ENCODE measurements around the gene BTBD9.
A peak's percentile ranks its signal among the peaks of the same experiment; 100 is the strongest.
"Not testable (repeated sequence)": the region's sequence is repeated elsewhere in the genome, so short reads cannot be mapped to it uniquely, and the experiment has no call there.

The BTBD9 gene

GRCh38 chr6:38649744-38650143 lies 10.0 kb upstream of the BTBD9 start:
- no peak for DNase-seq (ENCODE audit: low read depth in 2 of 3, low spot score in 2 of 3)

DNA sequence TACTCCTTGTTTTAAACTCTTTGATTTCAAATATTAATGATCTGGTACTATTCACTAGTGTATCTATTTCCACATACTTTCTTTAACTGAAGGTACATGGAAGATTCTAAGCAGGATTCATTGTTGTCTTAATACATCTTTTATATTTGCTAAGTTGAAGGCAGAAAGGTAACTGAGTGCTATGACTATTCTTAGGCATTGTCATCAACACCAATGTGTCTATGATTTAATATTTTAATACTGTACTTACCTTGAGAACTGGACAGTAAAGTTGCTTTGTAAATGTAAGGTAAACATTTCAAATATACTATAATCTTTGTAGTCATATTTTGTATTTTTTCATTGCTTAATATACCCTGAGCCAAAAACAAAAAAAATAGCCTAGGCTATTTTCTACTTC lies 8.9 kb upstream of the BTBD9 start:
- DNase-seq (ENCODE audit: low read depth in 2 of 3, low spot score in 2 of 3), result no peak

GRCh38 chr6:38646166-38646878 lies 6.6 kb upstream of the BTBD9 start:
- no peak for DNase-seq (ENCODE audit: low read depth in 2 of 3, low spot score in 2 of 3)

- no peak for DNase-seq (ENCODE audit: low read depth in 2 of 3, low spot score in 2 of 3)
Measured at GRCh38 chr6:38644951-38645350, 5.2 kb upstream of the BTBD9 start.

DNA sequence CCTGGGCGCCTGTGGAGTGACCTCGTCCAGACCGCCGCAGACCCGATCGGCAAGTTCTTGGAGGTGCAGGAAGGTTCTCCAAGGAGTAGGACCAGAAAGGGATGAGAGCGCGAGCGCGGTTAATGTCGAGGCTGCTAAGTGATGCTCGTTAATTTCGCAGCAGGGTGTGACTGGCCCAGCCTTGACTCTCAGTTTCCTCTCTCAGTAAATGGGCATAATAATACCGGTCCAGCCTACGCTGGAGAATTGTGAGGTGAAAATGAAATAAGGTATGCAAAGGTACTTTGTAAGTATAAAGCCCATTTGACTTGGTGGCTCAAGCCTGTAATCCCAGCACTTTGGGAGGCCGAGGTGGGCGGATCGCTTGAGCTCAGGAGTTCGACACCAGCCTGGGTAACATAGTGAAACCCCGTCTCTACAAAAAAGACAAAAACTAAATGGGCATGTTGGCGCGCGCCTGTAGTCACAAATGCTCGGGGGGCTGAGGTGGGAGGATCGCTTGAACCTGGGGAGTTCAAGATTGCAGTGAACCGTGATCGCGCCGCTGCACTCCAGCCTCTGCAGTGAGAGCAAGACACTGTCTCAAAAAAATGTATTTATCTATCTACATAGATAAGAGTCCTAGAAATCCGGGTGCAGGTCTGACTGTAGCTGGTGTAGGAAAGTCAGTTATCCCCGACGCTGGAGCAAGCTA lies 634 bp upstream of the BTBD9 start:
- no peak for DNase-seq (ENCODE audit: low read depth in 2 of 3, low spot score in 2 of 3)

- DNase-seq (ENCODE audit: low read depth in 2 of 3, low spot score in 2 of 3), result peak; percentile 22 to 37 (median 35)
Measured at GRCh38 chr6:38638941-38639497, 710 bp downstream of the BTBD9 start.

- DNase-seq (ENCODE audit: low read depth in 2 of 3, low spot score in 2 of 3), result no peak
Measured at GRCh38 chr6:38637756-38638155, 2.0 kb downstream of the BTBD9 start.

DNA sequence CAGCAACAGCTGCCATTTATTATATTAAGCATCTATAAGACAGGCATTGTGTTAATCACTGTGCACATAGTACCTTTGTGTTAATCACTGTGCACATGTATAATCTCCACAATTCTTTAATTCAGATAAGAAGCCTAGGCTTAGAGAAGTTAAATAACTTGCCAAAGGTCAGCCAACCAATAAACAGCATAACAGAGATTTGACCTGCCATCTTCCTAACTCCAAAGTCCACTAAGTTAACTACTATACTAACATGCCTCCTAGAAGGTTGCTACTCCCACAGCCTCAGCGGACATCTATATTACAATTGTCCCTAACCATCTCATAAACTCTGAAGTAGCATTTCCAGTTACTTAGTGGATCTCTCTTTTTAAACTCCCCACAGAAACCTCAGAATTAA lies 3.7 kb downstream of the BTBD9 start:
- no peak for DNase-seq (ENCODE audit: low read depth in 2 of 3, low spot score in 2 of 3)

GRCh38 chr6:38634518-38634917 lies 5.2 kb downstream of the BTBD9 start:
- no peak for DNase-seq (ENCODE audit: low read depth in 2 of 3, low spot score in 2 of 3)

DNA sequence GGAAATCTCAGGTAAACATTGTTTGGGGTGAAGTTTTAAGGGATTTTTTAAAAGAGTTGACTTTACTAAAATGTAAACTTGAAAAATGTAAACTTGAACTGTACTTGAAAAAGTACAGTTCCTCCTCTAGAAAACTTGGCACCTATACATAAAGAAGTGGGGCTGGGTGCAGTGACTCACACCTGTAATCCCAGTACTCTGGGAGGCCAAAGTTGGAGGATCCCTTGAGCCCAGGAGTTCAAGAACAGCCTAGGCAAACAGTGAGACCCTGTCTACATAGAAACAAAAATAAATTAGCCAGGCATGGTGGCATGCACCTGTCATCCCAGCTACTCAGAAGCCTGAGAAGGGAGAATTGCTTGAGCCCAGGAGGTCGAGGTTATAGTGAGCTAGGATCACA lies 7.2 kb downstream of the BTBD9 start:
- no peak for DNase-seq (ENCODE audit: low read depth in 2 of 3, low spot score in 2 of 3)

DNA sequence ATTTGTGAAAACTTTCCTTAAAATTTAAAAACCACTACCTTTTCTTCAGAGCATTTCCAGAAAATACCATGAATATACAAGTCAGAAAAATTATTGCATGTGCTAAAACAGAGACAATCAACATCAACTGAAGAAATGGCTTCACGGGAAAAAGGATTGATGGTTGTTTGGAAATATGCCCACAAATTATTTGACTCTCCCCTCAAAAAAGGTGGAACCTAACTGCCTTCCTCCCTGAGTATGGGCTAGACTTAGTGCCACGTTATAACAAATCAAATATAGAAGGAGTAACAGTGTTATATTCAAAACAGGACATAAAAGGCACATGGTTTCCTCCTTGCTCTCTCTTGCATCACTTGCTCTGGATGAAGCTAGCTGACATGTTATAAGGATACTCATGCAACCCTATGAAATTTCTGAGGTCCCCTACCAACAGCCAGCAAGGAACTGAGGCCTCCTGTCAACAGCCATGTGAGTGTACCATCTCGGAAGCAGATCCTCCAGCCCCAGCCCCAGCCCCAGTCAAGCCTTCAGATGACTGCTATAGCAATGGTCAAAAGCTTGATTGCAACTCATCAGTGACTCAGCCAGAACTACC lies 8.4 kb downstream of the BTBD9 start:
- DNase-seq (ENCODE audit: low read depth in 2 of 3, low spot score in 2 of 3), result no peak

- no peak for DNase-seq (ENCODE audit: low read depth in 2 of 3, low spot score in 2 of 3)
Measured at GRCh38 chr6:38625217-38625616, 14.5 kb downstream of the BTBD9 start.

DNA sequence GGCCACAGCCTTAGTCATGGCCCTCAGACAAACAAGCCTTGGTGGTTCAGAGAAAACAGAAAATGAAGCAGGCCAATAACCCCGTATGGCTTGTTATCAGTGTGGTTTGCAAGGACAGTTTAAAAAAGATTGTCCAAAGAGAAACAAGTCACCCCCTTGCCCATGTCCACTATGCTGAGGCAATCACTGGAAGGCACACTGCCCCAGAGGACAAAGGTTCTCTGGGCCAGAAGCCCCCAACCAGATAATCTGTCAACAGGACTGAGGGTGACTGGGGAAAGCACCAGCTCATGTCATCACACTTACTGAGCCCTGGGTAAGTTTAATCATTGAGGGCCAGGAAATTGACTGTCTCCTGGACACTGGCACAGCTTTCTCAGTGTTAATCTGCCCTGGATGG lies 20.4 kb downstream of the BTBD9 start:
- not testable (repeated sequence) for DNase-seq (ENCODE audit: low read depth in 2 of 3, low spot score in 2 of 3)

GRCh38 chr6:38618301-38618700 lies 21.4 kb downstream of the BTBD9 start:
- not testable (repeated sequence) for DNase-seq (ENCODE audit: low read depth in 2 of 3, low spot score in 2 of 3)

DNA sequence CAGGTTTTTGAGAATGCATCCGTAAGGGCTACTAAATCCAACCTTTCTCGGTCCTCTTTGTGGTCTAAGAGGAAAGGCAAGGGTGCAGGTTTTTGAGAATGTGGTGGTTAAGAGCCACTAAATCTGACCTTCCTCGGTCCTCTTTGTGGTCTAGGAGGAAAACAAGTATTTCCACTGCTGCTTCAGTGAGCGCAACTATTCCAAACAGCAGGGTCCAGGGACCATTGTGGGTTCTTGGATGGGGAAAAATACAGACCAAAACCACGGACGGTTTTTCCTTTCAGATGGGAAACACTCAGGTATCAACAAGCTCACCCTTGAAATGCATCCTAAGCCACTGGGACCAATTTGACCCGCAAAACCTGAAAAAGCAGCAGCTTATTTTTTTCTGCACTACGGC lies 21.9 kb downstream of the BTBD9 start:
- no peak for DNase-seq (ENCODE audit: low read depth in 2 of 3, low spot score in 2 of 3)

GRCh38 chr6:38612143-38612965 lies 27.4 kb downstream of the BTBD9 start:
- no peak for DNase-seq (ENCODE audit: low read depth in 2 of 3, low spot score in 2 of 3)

DNA sequence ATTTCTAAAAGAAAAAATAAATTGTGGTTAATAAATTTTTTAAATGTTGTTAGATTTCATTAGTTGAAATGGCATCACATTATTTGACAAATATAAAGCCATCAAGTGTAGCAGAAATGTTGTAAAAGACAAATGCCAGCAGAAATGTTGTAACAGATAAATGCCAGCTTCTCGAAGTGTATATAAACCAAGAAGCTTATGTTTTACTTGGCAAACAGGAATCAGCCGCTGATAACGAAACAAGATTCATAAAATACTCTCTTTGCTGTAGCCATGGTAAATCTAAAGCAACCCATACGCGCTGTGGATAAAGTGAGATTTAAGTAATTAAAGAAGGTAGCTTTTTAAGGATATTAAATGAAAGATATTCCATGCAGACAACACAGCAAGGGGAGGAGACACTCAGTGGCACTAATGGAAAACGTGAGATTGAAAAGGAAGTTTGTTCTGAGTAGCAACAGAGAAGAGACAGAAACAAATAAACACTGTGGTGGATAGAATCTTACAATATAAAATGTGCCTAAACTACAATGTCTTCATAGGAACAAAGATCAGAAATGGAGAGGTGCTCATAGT lies 29.6 kb downstream of the BTBD9 start:
- DNase-seq (ENCODE audit: low read depth in 2 of 3, low spot score in 2 of 3), result no peak

DNA sequence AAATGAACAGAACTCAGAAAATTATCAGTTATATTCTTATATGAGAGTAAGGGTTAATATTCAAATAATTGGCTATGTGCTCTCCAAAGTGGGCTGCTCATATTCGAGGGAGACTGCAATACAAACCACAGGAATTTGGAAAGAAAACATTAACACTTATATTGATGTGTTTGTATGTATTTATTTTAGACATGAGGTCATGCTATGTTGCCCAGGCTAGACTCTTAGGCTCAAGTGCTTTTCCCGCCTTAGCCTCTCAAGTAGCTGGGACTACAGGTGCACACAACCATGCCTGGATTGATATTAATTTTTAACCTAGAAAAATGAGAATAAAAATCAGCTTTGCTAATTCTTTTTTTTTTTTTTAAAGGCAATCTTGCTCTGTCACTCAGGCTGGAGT lies 35.0 kb downstream of the BTBD9 start:
- no peak for DNase-seq (ENCODE audit: low read depth in 2 of 3, low spot score in 2 of 3)

GRCh38 chr6:38603966-38604365 lies 35.8 kb downstream of the BTBD9 start:
- DNase-seq (ENCODE audit: low read depth in 2 of 3, low spot score in 2 of 3), result no peak

- no peak for DNase-seq (ENCODE audit: low read depth in 2 of 3, low spot score in 2 of 3)
Measured at GRCh38 chr6:38603496-38603895, 36.2 kb downstream of the BTBD9 start.

DNA sequence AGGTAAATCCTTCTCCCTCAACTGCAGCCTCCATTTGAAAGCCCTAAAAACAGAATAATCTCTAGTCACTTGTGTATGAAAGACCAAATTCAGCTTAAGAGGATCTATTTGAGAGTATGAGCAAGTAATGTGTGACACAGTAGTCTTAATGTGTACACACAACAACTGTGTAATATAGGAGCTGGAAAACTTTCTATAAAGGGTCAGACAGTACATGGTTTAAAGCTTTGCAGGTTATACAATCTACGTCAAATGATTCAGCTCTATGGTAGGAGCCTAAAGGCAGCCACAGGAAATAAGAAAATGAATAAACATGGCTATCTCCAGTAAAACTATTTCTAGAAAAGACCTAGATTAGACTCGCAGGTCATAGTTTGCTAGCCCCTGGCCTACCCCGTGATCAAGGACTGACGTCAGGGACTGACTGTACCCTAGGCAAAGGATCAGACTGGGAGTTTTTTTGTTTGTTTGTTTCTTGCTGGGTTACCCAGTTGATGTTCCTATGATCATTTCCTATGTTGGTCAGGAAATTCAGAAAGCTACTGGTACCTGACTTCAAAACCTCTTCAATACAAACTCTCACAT lies 39.7 kb downstream of the BTBD9 start:
- no peak for DNase-seq (ENCODE audit: low read depth in 2 of 3, low spot score in 2 of 3)

Data from activated CD8-positive, alpha-beta memory T cell treated with anti-CD3 and anti-CD28 coated beads for 48 hours (primary cell).